Measurements from ENCODE around the gene RBM47.
"Not testable (repeated sequence)": the region's sequence is repeated elsewhere in the genome, so short reads cannot be mapped to it uniquely, and the experiment has no call there.

RBM47 gene

GRCh38 chr4:40399578-40399977 lies 230.1 kb downstream of the RBM47 start:
- no peak for DNase-seq

DNA sequence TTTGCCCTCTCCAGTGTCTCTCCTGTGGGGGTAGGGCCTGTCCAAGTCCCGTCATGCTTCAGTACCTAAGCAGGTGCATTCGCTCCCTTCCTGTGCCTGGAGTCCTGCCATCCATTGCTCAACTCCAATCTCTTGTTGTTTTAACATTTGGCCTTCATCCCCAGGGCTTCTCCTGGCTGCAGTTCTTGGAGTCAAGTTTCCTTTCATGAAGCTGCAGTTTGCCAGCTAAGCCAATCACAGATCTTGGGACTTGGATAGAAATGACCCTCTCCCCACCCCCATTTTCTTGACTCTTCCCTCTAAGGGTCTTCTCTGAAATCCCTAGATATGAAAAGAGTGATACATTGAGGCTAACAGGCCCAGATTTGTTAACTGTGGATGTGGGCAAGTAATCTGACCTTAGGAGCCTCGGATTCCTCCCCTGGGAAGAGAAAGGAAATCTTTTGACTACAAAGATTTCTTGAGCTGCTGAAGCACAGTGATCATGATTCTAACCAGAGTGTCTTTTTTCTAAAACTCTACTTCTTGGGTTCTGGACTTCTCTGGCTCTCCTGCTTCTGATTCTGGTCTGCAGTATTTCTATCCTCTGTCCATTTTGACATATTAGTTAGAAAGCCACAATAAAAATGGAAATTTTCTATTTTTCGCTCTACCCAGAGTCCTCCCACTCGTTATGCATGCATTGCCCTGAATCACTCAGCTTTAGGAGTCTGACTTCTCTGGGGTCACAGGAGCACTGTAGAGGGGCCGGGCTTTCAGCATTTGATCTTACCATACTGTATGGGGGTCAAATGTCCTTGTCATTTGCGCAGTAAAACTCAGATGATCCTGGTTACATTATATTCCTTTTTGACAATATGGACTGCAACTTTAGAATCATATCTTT lies 233.5 kb downstream of the RBM47 start:
- no peak for DNase-seq

DNA sequence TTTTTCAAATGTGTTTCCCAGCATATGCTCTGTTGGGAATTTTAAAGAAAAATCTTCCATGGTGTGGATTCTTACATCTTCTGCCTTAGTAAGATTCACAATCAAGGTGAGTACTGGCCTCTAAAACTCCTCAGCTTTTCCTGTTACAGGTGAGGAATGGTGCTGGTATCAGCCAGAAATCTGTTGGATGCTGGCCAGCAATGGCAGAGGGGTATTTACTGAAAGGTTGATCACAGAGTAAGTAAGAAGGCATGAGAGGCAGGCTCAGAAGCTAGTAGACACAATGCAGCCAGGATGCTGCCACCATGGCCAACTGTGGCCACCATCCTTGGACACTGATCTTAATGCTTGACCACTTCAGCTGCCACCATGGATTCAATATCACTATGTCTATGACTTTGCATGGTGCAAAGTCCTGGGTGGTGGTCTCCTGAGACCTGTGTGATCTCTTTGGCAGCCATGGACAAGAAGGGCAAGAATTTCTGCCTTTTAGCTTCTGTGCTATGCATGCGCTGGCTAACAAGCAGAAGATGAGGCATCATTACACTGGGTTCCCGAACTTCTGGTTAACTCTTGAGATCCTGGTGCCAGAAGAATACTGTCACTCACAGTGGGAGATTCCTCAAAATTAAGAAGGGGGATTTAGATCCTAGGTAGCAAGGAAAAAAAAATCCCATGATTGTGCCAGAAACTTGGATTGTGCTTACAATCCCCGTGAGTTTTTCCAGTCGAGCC lies 234.3 kb downstream of the RBM47 start:
- no peak for DNase-seq

DNA sequence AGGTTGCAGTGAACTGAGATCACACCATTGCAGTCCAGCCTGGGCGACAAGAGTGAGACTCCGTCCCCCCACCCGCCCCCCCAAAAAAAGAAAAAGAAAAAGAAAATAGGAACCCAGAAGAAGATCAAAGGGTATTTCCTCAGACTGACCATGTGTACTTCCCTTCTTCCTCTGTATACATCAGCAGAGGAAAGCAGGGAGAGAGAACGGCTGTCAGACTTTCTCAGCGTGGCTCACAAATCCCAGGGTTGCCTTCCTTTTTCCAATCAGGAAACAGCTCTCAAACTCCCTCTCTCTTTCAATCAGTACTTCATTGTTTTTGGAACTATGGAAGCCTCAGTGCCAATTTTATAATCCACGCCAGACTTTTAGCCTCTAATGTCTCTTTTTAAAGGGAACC lies 235.4 kb downstream of the RBM47 start:
- DNase-seq: no peak

DNA sequence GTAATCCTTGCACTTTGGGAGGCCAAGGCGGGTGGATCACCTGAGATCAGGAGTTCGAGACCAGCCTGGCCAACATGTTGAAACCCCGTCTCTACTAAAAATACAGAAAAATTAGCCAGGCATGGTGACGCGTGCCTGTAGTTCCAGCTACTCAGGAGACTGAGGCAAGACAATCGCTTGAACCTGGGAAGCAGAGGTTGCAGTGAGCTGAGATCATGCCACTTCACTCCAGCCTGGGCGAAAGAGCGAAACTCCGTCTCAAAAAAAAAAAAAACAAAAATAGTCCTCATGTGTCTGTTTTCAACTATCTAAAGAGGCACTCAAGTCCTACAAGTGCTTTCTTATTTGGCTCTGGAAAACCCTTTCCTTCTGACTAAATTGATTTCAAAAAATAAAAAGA lies 237.4 kb downstream of the RBM47 start:
- not testable (repeated sequence) for DNase-seq

GRCh38 chr4:40389986-40390385 lies 239.7 kb downstream of the RBM47 start:
- DNase-seq: no peak

- DNase-seq: no peak
Observed at GRCh38 chr4:40388239-40388638, 241.4 kb downstream of the RBM47 start.

- DNase-seq: no peak
Observed at GRCh38 chr4:40380647-40381046, 249.0 kb downstream of the RBM47 start.

GRCh38 chr4:40379248-40379647 lies 250.4 kb downstream of the RBM47 start:
- DNase-seq: no peak

DNA sequence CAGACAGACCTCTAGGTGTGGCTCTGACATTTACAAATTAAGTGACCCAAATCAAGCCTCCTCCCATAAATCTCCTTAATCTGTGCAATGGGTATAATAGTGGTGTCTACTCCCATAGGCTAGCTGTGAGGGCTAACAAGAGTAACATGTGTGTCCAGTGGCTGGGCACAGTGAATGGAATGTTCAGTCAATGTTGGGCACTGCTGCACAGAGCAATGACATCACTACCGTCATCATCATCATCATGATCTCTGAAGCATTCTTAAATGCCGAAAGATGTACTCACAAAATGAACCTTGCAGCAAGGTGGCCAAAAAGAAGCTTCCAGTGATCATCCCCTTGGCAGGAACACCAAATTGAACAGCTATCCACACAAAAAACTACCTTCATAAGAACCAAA lies 251.0 kb downstream of the RBM47 start:
- DNase-seq: no peak

- no peak for DNase-seq
Observed at GRCh38 chr4:40377512-40378365, 251.9 kb downstream of the RBM47 start.

GRCh38 chr4:40375620-40376019 lies 254.0 kb downstream of the RBM47 start:
- no peak for DNase-seq

DNA sequence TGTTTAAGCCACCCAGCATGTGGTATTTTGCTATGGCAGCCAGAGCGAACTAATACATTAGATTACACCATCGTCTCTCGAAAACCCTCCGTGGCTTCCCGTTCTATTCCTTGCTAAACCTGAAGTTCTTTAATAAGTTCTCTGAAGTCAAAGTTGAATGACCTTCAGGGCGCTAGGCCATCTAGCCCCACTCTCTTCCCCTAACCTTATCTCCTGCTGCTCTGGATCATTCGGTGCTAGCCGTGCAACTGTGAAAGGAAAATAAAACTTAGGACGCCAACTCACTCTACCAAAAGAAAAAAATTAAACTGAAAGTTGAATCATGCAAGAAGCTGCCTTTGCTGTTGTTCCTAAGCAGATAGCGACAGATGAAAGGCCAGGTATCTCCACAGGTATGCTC lies 254.6 kb downstream of the RBM47 start:
- DNase-seq: no peak

DNA sequence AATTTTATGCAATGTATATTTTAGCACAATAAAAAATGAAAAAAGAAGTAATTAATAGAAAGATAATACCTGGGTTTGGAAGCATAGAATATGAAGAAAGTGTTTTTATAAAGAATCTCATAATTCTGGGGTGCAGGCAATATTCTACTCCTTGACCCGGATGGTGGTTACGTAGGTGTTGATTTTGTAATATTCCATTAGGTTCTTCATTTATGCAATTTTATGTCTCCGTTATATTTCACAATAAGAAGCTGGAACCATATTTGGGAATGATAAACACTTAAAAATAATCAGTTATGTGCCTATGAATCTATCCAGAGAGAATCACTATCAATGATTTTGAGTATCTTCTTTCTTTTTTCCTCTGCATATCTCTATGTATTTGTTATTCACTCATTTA lies 256.0 kb downstream of the RBM47 start:
- no peak for DNase-seq
